NCI-H510A treated with DMSO at 0.1 percent for 48 hours (cell line): ENCODE measurements around the gene MACROD2.
"Not testable (repeated sequence)": the region's sequence is repeated elsewhere in the genome, so short reads cannot be mapped to it uniquely, and the experiment has no call there.

ENCODE experiments used
- DNase-seq: peaks from one replicate; lab custom pipeline; 2025; lab: John Stamatoyannopoulos, UW

MACROD2 gene

GRCh38 chr20:14918281-14918680 is 923.0 kb downstream of the MACROD2 start:
- DNase-seq, result no peak

- no peak for DNase-seq
These were observed 923.7 kb downstream of the MACROD2 start for GRCh38 chr20:14918976-14919375.

GRCh38 chr20:14919501-14920081 is 924.3 kb downstream of the MACROD2 start:
- peak; percentile 93 for DNase-seq

- DNase-seq, result no peak
These were observed 926.2 kb downstream of the MACROD2 start for GRCh38 chr20:14921513-14921912.

GRCh38 chr20:14922503-14923267 is 927.4 kb downstream of the MACROD2 start:
- DNase-seq, result no peak

GRCh38 chr20:14924433-14924832 is 929.1 kb downstream of the MACROD2 start:
- DNase-seq, result peak; percentile 35

GRCh38 chr20:14925300-14925699 is 930.0 kb downstream of the MACROD2 start:
- no peak for DNase-seq

GRCh38 chr20:14926436-14926835 is 931.1 kb downstream of the MACROD2 start:
- DNase-seq, result not testable (repeated sequence)

- DNase-seq, result peak; percentile 87
These were observed 932.8 kb downstream of the MACROD2 start for GRCh38 chr20:14928083-14928482.

- DNase-seq, result no peak
These were observed 934.1 kb downstream of the MACROD2 start for GRCh38 chr20:14929388-14929787.

GRCh38 chr20:14932040-14932439 is 936.7 kb downstream of the MACROD2 start:
- no peak for DNase-seq

GRCh38 chr20:14935285-14935684 is 940.0 kb downstream of the MACROD2 start:
- DNase-seq, result no peak

- no peak for DNase-seq
These were observed 941.7 kb downstream of the MACROD2 start for GRCh38 chr20:14937021-14937420.

GRCh38 chr20:14937846-14938245 is 942.5 kb downstream of the MACROD2 start:
- DNase-seq, result no peak

GRCh38 chr20:14947536-14947935 is 952.2 kb downstream of the MACROD2 start:
- DNase-seq, result no peak

- DNase-seq, result no peak
These were observed 952.6 kb downstream of the MACROD2 start for GRCh38 chr20:14947946-14948345.

- no peak for DNase-seq
These were observed 953.1 kb downstream of the MACROD2 start for GRCh38 chr20:14948416-14948815.

GRCh38 chr20:14950633-14951032 is 955.3 kb downstream of the MACROD2 start:
- no peak for DNase-seq

GRCh38 chr20:14951105-14951504 is 955.8 kb downstream of the MACROD2 start:
- DNase-seq, result no peak

GRCh38 chr20:14951707-14952418 is 956.5 kb downstream of the MACROD2 start:
- no peak for DNase-seq

GRCh38 chr20:14953736-14954135 is 958.4 kb downstream of the MACROD2 start:
- no peak for DNase-seq

GRCh38 chr20:14955399-14955798 is 960.1 kb downstream of the MACROD2 start:
- DNase-seq, result no peak

- no peak for DNase-seq
These were observed 960.7 kb downstream of the MACROD2 start for GRCh38 chr20:14956026-14956425.
